Smooth muscle cell (in vitro differentiated cells): ENCODE results near the gene PTCD1. TPM values are rescaled to one million over a fixed set of nuclear protein-coding genes. Genes with fewer than 3 reads are reported as not detected.

ENCODE experiments used
- DNase-seq: peaks from one replicate; lab custom pipeline; 2025; ENCODE audit not compliant: unreplicated experiment; lab: John Stamatoyannopoulos, UW
- H2AFZ ChIP-seq: fragments of 200-600 bp; sonication (generic); 2 replicates; pipeline ENCODE4 v1.6.0; 2016; ENCODE audit warnings: antibody characterized with exemption, low read depth, mild to moderate bottlenecking
- H3F3A ChIP-seq: fragments of 200-600 bp; sonication (generic); 2 replicates; pipeline ENCODE4 v1.6.0; 2017; ENCODE audit warnings: antibody characterized with exemption, low read depth
- H3K27ac ChIP-seq: fragments of 200-600 bp; sonication (generic); 2 replicates; pipeline ENCODE4 v1.5.1; 2016; ENCODE audit warnings: low read depth, mild to moderate bottlenecking
- H3K27me3 ChIP-seq: fragments of 200-600 bp; sonication (generic); 2 replicates; pipeline ENCODE4 v1.6.1; 2016; ENCODE audit warnings: low read depth, mild to moderate bottlenecking
- H3K36me3 ChIP-seq: fragments of 200-600 bp; sonication (generic); 2 replicates; pipeline ENCODE4 v1.5.1; 2016; ENCODE audit warnings: low read depth
- H3K4me1 ChIP-seq: fragments of 200-600 bp; sonication (generic); 2 replicates; pipeline ENCODE4 v1.5.1; 2016; ENCODE audit warnings: low read depth
- H3K4me2 ChIP-seq: fragments of 200-600 bp; sonication (generic); 2 replicates; pipeline ENCODE4 v1.6.0; 2016; ENCODE audit warnings: mild to moderate bottlenecking
- H3K4me3 ChIP-seq: fragments of 200-600 bp; sonication (generic); 2 replicates; pipeline ENCODE4 v1.5.1; 2016; ENCODE audit warnings: mild to moderate bottlenecking
- H3K79me2 ChIP-seq: fragments of 200-600 bp; sonication (generic); 2 replicates; pipeline ENCODE4 v1.6.0; 2016; ENCODE audit warnings: low read depth, mild to moderate bottlenecking
- H3K9ac ChIP-seq: fragments of 200-600 bp; sonication (generic); 2 replicates; pipeline ENCODE4 v1.6.0; 2016; ENCODE audit warnings: low read depth
- H3K9me3 ChIP-seq: fragments of 200-600 bp; sonication (generic); replicated peaks from 2 replicates; pipeline ENCODE4 v1.5.1; 2016; ENCODE audit warnings: low read depth
- H4K20me1 ChIP-seq: fragments of 200-600 bp; sonication (generic); 2 replicates; pipeline ENCODE4 v1.6.0; 2016; ENCODE audit warnings: low read depth
- CTCF ChIP-seq: fragments of 200-600 bp; sonication (generic); IDR thresholded peaks from 2 replicates; pipeline ENCODE4 v1.5.1; 2017; ENCODE audit warnings: borderline replicate concordance, mild to moderate bottlenecking, antibody characterized with exemption; ENCODE audit not compliant: insufficient read depth, poor library complexity, severe bottlenecking
- WGBS: methylation state at CpG from one replicate; pipeline ENCODE4 v1.1.7; 2016; ENCODE audit warnings: low lambda C conversion rate; 5-methylcytosine and 5-hydroxymethylcytosine counted together
- polyA plus RNA-seq: library from polyadenylated mRNA; unstranded; fragments of >200 nt; fragmentation: Nextera tagmentation; extraction: Ambion mirVana; gene quantifications from 2 replicates; pipeline ENCODE4 v1.2.1, GENCODE V29; 2016
- total RNA-seq: library from RNA; depleted of rRNA; stranded (reverse); fragments of >200 nt; gene quantifications from 2 replicates; pipeline ENCODE4 v1.2.3, GENCODE V29; 2014

Gene PTCD1
- total and polyA plus RNA-seq, 2 experiments from 2014 or later, result 4.5 to 10.8 TPM

DNA sequence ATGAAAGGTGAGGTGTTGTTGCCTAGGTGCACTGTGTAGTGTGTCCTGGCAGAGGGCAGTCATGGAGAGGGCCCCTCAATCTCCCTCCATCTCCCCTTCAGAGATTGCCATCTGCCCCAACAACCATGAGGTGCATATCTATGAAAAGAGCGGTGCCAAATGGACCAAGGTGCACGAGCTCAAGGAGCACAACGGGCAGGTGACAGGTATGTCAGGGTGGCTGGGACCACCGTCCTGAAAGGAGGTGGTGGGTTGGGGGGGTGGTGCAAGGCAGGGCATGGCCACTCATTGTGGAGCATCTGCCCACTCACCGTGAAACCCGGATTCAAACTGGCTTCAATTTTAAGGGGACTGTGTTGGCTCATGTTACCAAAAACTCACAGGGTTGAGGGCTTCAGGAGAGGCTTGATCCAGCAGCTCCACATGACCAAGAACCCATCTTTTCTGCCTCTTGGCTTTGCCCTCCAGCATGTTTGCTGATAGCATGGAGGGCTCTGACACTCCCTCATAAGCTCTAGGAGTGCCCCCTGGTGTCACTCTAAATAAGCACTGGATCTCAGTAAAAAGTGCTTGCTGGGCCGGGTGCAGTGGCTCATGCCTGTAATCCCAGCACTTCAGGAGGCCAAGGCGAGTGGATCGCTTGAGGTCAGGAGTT is 51.9 kb downstream of the PTCD1 start:
- H3K4me1 ChIP-seq, result no peaks in the 10 kb centered on the region
- H3K4me2 ChIP-seq, result no peak overlapping the region
- no peak overlapping the region for H2AFZ ChIP-seq
- H3K36me3 ChIP-seq, result no peaks in the 10 kb centered on the region
- no peaks in the 10 kb centered on the region for H3K27me3 ChIP-seq
- DNase-seq, result no peak
- no peak for TF ChIP-seq CTCF
- 97% methylated on average over 9 of the region's 9 CpGs for WGBS
- no peak overlapping the region for H3K4me3 ChIP-seq
- no peak overlapping the region for H3K9ac ChIP-seq
- peaks cover 21% of the 10 kb centered on the region for H3K79me2 ChIP-seq
- H3K9me3 ChIP-seq, result no peaks in the 10 kb centered on the region
- H4K20me1 ChIP-seq, result peaks cover 54% of the 10 kb centered on the region
- no peak overlapping the region for H3K27ac ChIP-seq
- no peaks in the 10 kb centered on the region for H3F3A ChIP-seq

GRCh38 chr7:99385564-99385963 is 53.0 kb downstream of the PTCD1 start:
- H3K36me3 ChIP-seq, result no peaks in the 10 kb centered on the region
- H3K4me2 ChIP-seq, result no peak overlapping the region
- H3K27me3 ChIP-seq, result no peaks in the 10 kb centered on the region
- no peak overlapping the region for H3K4me3 ChIP-seq
- TF ChIP-seq CTCF, result no peak
- 100% methylated on average over 8 of the region's 8 CpGs for WGBS
- no peak overlapping the region for H2AFZ ChIP-seq
- no peaks in the 10 kb centered on the region for H3K4me1 ChIP-seq
- peaks cover 30% of the 10 kb centered on the region for H3K79me2 ChIP-seq
- no peak for DNase-seq
- no peaks in the 10 kb centered on the region for H3K9me3 ChIP-seq
- H3K27ac ChIP-seq, result no peak overlapping the region
- no peaks in the 10 kb centered on the region for H3F3A ChIP-seq
- H4K20me1 ChIP-seq, result peaks cover 60% of the 10 kb centered on the region
- H3K9ac ChIP-seq, result no peak overlapping the region

DNA sequence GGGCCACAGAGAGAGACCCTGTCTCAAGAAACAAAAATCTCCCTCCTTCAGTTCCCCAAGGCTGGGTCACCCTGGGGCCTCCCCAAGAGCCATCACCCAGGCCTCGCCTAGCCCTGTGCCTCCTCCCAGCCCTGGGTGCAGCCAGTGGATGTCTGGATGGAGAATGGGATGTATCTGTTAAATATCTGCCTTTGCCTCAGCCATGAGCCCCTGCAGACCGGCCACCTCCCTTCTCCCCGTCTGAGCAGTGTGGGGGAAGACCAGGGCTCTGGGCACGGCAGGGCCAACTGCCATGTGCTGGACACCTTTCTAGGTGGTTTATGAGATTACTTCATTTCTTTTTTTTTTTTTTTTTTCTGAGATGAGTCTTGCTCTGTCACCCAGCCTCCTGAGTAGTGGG is 54.1 kb downstream of the PTCD1 start:
- 97% methylated on average over 4 of the region's 4 CpGs for WGBS
- no peaks in the 10 kb centered on the region for H3K9me3 ChIP-seq

More for the DNA sequence above, 54.1 kb downstream of the PTCD1 start:
- H3K79me2 ChIP-seq, result peaks cover 41% of the 10 kb centered on the region
- H3F3A ChIP-seq, result no peaks in the 10 kb centered on the region
- H3K4me3 ChIP-seq, result no peak overlapping the region
- no peaks in the 10 kb centered on the region for H3K36me3 ChIP-seq
- H2AFZ ChIP-seq, result no peak overlapping the region
- TF ChIP-seq CTCF, result no peak
- no peak overlapping the region for H3K27ac ChIP-seq
- H3K4me1 ChIP-seq, result peaks cover 4% of the 10 kb centered on the region
- no peak for DNase-seq
- no peak overlapping the region for H3K4me2 ChIP-seq
- no peak overlapping the region for H3K9ac ChIP-seq
- H4K20me1 ChIP-seq, result peaks cover 70% of the 10 kb centered on the region
- no peaks in the 10 kb centered on the region for H3K27me3 ChIP-seq
